ENCODE results near the gene C11orf97.

DNA sequence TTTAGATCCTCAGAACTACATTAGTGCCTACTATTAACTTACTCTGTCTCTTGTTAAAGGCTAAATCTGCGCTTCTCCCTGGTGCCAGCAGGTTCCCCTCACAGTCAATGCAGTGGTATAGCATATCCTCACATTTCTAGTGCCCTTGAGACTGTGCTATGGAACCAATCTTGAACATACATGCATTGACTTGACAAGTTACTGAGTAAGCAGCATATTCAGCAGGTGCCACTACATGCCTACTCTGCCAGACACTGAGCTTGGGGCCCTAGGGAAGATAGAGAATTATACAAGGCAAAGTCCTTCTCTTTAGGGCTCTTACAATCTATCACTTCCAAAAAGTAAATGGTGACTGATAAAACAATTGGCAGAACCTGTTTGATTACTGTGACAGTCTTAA is 34.6 kb downstream of the C11orf97 start:
- TF ChIP-seq, protein P1, sequence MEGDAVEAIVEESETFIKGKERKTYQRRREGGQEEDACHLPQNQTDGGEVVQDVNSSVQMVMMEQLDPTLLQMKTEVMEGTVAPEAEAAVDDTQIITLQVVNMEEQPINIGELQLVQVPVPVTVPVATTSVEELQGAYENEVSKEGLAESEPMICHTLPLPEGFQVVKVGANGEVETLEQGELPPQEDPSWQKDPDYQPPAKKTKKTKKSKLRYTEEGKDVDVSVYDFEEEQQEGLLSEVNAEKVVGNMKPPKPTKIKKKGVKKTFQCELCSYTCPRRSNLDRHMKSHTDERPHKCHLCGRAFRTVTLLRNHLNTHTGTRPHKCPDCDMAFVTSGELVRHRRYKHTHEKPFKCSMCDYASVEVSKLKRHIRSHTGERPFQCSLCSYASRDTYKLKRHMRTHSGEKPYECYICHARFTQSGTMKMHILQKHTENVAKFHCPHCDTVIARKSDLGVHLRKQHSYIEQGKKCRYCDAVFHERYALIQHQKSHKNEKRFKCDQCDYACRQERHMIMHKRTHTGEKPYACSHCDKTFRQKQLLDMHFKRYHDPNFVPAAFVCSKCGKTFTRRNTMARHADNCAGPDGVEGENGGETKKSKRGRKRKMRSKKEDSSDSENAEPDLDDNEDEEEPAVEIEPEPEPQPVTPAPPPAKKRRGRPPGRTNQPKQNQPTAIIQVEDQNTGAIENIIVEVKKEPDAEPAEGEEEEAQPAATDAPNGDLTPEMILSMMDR (conservative IDR thresholded peaks at IDR 0.05 in 1 of 2, IDR thresholded peaks at IDR 0.05 in 1 of 2; ENCODE audit: extremely low read depth in 1 of 2, insufficient read depth in 1 of 2, low read depth in 1 of 2, low read length in 2 of 2) = no peak
- no peak for TF ChIP-seq EZH2 (IDR thresholded peaks at IDR 0.05; ENCODE audit: borderline replicate concordance, low read length)

Data from mammary epithelial cell (primary cell).